Endometrial microvascular endothelial cells (primary cell): ENCODE data around the gene NPR2. TPM values are rescaled to one million over a fixed set of nuclear protein-coding genes. Genes with fewer than 3 reads are reported as not detected.

Experiments
- in situ Hi-C: cut with HindIII; loops from 2 replicates; pipeline ENCODE4 v1.10.0; 2017; ENCODE audit warnings: low sequenced_read_pairs, low pct_unique_long_range_greater_than_20kb; ENCODE audit errors: inconsistent ontology term
- total RNA-seq: library from RNA; depleted of rRNA; stranded (reverse); fragments of >200 nt; gene quantifications from one replicate; pipeline ENCODE4 v1.2.3, GENCODE V29; 2015; ENCODE audit errors: inconsistent ontology term

NPR2 gene
- 18.3 TPM for total RNA-seq

DNA sequence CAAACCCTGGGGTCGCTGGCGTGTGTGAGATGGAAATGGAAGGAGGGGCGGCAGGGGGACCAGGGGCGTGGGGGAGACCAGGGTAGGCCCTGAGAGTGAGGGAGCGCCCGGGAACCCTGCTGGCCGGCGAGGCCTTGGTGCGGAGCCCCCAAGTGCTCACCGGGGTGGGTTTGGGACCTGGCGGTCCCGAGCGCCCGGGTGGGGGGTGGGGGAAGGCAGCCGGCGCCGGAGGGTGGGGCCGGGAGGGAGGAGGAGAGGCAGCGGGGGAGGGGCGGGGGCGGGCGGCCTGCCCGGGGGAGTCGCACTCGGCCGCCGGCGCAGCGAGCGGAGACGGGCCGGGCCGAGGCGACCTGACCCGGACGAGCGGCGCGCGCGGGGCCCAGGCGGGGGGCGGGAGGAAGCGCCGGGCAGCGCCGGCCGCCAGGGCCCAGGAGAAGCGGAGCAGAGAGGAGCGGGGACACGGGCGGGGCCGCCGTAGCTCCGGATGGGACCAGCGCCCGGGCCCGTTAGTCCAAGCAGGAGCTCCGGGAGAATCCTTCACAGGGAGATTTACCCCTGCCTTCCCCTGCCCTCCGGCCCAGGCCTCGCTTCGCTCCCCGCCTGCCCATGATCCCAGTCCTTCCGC is at the start of gene NPR2:
Gene NPR2 (plus strand): TSS at position 295 of the 625 bp plus-strand sequence. CDS start 818 bp downstream, outside the sequence.
- in situ Hi-C loops, result no loop called here

- in situ Hi-C loops, result loop anchor here (10.0 kb wide), 1 partner anchor 83 kb away; the partner anchor contains the start of genes FAM221B and TMEM8B
Observed at GRCh38 chr9:35741740-35742139, 49.7 kb upstream of the NPR2 start.

GRCh38 chr9:35743452-35743851 is 47.9 kb upstream of the NPR2 start:
- in situ Hi-C loops, result loop anchor here (10.0 kb wide), 1 partner anchor 81 kb away; the partner anchor contains the start of genes FAM221B and TMEM8B

DNA sequence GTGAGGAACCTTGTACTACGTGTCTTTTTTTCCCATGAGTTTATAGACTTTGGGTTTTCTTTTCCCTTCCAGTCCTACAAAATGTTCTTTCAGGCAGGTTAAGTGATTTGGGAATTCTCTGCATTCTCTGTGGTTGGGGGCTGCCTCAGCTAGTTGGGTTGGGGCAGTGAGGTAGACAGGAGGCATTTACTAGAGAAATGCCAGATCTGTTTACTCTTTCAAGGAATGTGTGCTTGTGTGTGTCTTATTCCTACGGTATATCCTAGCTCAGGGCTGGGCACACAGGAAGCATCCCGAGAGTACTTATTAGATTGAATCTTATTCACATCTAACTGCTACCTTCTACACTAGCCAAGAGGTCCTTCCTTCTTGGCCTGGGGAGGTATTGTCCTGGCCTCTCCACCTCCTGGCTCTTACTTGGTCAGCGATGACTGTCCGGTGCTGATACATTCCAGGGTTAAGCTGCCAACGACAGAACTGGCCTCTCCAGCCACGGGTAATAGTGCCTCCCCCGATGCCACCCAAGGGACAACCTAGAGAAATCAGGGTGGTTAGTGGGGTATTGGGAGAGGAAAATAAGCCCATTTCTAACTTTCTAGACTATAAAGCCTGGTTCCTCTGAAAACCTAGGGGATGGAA is 47.4 kb upstream of the NPR2 start:
- in situ Hi-C loops, result loop anchor here (10.0 kb wide), 1 partner anchor 81 kb away; the partner anchor contains the start of genes FAM221B and TMEM8B

DNA sequence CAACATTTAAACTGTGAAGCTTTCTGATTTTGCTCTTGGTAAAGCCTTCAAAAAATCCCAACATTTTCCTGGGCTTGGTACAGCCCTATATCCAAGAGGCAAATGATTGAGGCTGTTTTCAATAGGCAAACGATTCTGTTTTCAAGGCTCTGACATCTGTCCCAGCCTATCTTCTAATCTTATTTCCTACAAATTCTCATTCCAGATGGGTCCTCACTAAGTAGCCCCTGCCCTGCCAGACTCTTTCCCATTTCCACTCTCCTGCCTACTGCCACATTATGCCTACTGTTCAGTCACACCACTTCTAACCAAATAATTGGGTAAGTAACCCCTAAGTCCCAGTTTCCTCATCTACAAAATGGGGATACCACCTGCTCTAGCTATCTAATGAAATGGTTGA is 45.8 kb upstream of the NPR2 start:
- in situ Hi-C loops, result loop anchor here (10.0 kb wide), 1 partner anchor 79 kb away; the partner anchor contains the start of genes FAM221B and TMEM8B

DNA sequence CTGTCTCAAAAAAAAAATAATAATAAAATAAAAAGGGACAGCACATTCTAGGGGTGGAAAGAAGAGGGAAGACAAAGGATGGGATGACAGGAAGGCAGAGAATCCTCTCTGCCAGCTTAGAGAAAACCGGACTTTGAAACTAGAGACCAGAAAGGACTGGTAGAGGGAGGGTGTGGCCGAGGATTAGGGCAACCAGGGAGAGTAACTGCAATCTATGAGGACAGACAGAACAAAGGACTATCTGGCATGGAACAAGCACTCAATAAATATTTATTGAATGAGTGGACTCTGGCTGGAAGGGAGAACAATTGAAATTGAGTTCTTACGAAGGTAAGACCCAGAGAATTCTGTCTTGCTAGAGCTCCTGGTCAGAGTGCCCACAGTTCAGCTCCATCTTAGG is 44.8 kb upstream of the NPR2 start:
- in situ Hi-C loops, result loop anchor here (10.0 kb wide), 1 partner anchor 78 kb away; the partner anchor contains the start of genes FAM221B and TMEM8B

DNA sequence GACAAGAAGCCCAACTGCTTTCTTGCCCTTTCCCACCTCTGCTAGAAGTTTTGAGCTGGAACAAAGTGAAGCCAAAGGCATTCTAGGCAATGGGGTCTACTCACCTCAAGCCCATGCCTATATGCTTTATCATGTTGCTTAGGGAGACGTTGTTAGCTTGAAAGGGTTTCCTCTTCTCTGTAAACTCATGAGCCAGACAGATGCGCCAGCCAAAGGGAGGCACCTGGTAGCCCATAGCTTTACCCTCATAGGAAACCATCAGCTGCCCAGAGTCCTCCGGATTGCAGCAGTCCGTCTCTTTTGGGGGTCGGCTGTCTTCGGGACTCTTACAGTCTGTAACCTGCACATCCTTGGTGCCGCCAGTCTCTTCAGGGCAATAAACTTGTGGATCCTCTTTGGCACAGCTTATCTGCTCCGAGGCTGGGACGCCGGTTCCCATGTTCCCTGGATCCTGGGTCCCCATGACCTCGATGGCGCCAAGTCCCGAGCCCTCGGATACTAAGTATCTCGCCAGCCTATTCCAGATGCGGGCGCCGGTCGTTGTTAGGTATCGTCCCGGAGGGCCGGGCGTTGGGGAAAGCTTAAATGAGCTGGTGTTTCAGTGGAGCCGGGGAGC is 43.0 kb upstream of the NPR2 start:
- in situ Hi-C loops, result loop anchor here (10.0 kb wide), 1 partner anchor 76 kb away; the partner anchor contains the start of genes FAM221B and TMEM8B

- in situ Hi-C loops, result loop anchor here (10.0 kb wide), 1 partner anchor 76 kb away; the partner anchor contains the start of genes FAM221B and TMEM8B
Observed at GRCh38 chr9:35748858-35749514, 42.4 kb upstream of the NPR2 start, which contains the start of the genes GBA2 and RGP1. GBA2 (minus strand) TSS chr9:35749228; CDS start chr9:35748704, 524 bp downstream. RGP1 (plus strand) TSS chr9:35749287; CDS start chr9:35749756, 469 bp downstream.

DNA sequence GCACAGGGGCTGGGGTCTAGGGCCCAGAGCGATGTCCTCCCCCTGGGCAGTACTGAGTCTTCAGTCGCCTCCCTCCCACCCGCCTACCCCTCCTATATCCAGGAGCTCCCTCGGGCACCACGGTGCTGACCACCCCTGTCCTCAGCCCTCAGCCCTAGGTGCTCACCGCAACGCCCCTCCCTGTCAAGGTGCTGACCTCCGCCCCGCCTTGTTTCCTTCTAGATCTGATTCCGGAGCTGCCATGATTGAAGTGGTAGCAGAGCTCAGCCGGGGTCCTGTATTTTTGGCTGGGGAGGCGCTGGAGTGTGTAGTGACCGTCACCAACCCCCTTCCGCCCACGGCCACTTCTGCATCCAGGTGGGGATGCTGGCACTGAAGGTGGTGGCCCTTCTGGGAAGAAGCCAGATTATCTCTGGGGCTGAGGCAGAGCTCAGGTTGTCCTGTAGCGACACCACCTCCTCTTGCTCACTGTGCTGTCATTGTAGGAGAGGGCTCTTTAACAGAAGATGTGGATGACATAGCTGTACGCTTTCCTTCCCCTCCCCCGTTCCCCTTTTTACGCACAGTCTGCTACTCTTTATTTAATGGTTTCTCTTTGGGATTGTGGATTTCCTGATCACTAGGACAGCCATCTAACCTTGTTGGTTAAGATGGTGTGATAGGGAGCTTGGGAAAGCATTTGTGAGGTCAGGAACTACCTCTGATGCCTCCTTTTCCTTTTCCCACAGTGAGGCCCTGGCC is 41.7 kb upstream of the NPR2 start:
- in situ Hi-C loops, result loop anchor here (10.0 kb wide), 1 partner anchor 75 kb away; the partner anchor contains the start of genes FAM221B and TMEM8B

DNA sequence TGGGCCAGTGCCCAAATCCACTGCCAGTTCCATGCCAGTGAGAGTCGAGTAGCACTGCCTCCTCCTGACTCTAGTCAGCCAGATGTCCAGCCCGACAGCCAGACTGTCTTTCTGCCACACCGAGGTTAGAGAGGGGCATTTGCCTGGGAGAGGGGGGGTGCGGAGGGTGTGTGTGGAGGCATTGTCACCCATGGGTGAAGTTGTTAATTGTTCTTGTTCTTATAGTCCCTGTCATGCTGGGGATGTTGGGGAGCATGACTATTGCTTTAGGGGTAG is 41.2 kb upstream of the NPR2 start:
- in situ Hi-C loops, result no loop called here

DNA sequence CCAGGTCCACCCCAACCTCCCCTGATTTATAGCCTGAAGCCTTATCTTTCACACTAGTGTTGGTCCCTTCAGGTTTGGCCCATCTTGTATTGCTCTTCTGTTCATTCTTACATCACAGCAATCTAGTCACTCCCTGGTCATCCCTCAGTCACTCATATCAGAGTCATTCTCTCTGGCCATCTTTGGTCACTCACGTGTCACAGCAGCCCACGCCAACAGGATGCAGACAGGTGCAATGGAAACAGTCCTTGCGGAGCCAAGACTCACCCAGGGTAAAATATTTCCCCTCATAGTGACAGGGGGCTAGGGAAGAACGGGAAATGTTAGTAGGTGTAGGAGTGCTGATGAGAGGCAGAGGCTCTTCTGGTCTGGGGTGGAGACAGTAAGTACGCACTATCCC is 37.9 kb upstream of the NPR2 start:
- in situ Hi-C loops, result no loop called here

DNA sequence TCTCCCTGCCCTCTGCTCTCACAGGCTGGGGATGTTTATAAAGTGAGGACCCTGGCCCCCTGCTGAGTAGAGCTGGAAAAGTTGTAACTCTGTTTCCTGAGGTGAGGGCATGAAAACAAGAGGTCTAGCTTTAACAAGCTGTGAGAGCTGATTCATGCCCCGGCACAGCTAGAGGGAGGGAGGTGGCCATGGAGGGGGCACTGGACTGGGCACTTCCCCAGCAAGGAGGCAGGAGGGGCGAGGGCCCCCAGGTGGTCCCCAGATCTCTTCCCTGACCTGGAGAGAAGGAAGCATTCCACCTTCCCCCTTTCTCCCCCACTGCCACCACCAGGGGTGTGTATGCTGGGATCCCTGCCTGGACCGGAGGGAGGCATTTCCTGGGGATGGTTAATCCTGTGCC is 37.1 kb upstream of the NPR2 start, which contains the start of gene MSMP:
Gene MSMP (minus strand): TSS at position 13 of the 400 bp plus-strand sequence. CDS start 147 bp downstream, outside the sequence.
- in situ Hi-C loops, result no loop called here

GRCh38 chr9:35755071-35755470 is 36.3 kb upstream of the NPR2 start:
- in situ Hi-C loops, result no loop called here

DNA sequence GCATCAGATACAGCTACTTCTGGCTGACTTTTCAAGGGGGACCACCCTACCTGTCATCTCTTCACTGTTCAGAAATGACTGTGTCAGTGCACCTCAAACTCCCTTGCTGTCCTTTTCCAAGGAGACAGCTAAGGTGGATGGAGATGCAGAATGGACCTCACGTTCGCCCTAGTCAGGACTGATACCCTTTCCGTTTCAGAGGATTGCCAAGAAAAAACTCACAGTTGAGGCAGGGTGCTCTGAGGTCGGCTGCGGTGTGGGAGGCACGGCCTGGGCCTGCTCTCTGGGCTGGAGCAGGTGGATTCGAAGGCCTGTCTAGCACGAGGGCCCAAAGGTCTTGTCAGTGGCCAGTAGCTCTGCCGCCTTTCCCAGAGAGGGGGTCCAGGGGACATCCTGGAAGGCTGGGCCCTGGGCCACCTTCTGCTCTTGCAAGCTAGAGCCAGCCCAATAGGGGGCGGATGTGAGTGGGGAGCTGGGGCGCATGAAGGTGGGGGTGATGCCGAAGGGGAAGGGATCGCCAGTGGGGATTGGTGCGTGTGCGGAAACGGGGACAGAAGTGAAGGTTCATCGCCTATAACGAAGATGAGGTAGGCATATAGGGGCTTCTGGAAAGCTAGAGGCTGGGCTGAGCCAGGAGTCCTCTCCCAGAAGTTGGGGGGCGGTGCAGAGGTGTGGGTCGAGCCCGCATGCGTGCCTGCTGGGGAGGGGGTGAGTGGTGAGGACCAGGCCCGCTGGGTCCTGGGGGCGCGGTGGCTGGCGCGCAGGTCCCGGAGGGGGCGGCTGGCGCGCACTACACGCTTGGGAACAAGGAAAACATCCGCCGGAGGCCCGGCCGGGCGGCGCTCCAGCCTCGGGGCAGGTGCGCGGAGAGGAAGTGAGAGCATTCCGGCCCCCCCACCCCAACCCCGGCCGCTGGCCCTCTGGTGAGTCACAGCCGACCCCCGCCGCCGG is 34.8 kb upstream of the NPR2 start:
- in situ Hi-C loops, result no loop called here

GRCh38 chr9:35757226-35757891 is 34.0 kb upstream of the NPR2 start:
- in situ Hi-C loops, result no loop called here

- in situ Hi-C loops, result no loop called here
Observed at GRCh38 chr9:35757892-35758275, 33.5 kb upstream of the NPR2 start.
